ENCODE results near the gene ID1. TPM values are rescaled to one million over a fixed set of nuclear protein-coding genes. Genes with fewer than 3 reads are reported as not detected.

Gene ID1
- total and polyA plus RNA-seq, 2 of the 13 experiments (the other 11 are each of a cell fraction or from before 2014, with no cell fraction given) = 320 to 419 TPM

GRCh38 chr20:31569163-31570020, 35.7 kb upstream of the ID1 start (continued):
- TF ChIP-seq STAT6 (CRISPR knock-in tag; IDR thresholded peaks at IDR 0.05; ENCODE audit: borderline replicate concordance) = 0 out of 2 replicates have a peak, but pooled peaks have one; percentile 10
- no peak for TF ChIP-seq MTF1 (CRISPR knock-in tag; IDR thresholded peaks at IDR 0.05)
- TF ChIP-seq IKZF1 (IDR thresholded peaks at IDR 0.05) = no peak
- no peak for TF ChIP-seq ZNF569 (CRISPR knock-in tag; IDR thresholded peaks at IDR 0.05; ENCODE audit: borderline replicate concordance)
- no peak for TF ChIP-seq ZNF83 (CRISPR knock-in tag; IDR thresholded peaks at IDR 0.05; ENCODE audit: borderline replicate concordance)
- no peak for TF ChIP-seq HCFC1 (IDR thresholded peaks at IDR 0.05; ENCODE audit: low read depth, low read length)
- TF ChIP-seq ZBTB1 (CRISPR knock-in tag; IDR thresholded peaks at IDR 0.05; ENCODE audit: borderline replicate concordance) = no peak
- no peak for TF ChIP-seq ARID2 (CRISPR knock-in tag; IDR thresholded peaks at IDR 0.05; ENCODE audit: borderline replicate concordance)
- TF ChIP-seq, protein P1, sequence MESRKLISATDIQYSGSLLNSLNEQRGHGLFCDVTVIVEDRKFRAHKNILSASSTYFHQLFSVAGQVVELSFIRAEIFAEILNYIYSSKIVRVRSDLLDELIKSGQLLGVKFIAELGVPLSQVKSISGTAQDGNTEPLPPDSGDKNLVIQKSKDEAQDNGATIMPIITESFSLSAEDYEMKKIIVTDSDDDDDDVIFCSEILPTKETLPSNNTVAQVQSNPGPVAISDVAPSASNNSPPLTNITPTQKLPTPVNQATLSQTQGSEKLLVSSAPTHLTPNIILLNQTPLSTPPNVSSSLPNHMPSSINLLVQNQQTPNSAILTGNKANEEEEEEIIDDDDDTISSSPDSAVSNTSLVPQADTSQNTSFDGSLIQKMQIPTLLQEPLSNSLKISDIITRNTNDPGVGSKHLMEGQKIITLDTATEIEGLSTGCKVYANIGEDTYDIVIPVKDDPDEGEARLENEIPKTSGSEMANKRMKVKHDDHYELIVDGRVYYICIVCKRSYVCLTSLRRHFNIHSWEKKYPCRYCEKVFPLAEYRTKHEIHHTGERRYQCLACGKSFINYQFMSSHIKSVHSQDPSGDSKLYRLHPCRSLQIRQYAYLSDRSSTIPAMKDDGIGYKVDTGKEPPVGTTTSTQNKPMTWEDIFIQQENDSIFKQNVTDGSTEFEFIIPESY (CRISPR knock-in tag; IDR thresholded peaks at IDR 0.05) = 0 out of 2 replicates have a peak, but pooled peaks have one; percentile 39
- TF ChIP-seq ZNF761 (CRISPR knock-in tag; conservative IDR thresholded peaks at IDR 0.05) = peak; percentile 49; the same call in 1 of the 2 replicates
- no peak for TF ChIP-seq NBN (conservative IDR thresholded peaks at IDR 0.05)
- 0 out of 2 replicates have a peak, but pooled peaks have one; percentile 65 for TF ChIP-seq ZBTB8A (CRISPR knock-in tag; IDR thresholded peaks at IDR 0.05; ENCODE audit: borderline replicate concordance, low read depth)
- no peak for TF ChIP-seq PRDM4 (CRISPR knock-in tag; IDR thresholded peaks at IDR 0.05; ENCODE audit: borderline replicate concordance)
- TF ChIP-seq HNRNPK (IDR thresholded peaks at IDR 0.05; ENCODE audit: low read depth, low read length, poor library complexity, severe bottlenecking) = no peak
- TF ChIP-seq, protein P2, sequence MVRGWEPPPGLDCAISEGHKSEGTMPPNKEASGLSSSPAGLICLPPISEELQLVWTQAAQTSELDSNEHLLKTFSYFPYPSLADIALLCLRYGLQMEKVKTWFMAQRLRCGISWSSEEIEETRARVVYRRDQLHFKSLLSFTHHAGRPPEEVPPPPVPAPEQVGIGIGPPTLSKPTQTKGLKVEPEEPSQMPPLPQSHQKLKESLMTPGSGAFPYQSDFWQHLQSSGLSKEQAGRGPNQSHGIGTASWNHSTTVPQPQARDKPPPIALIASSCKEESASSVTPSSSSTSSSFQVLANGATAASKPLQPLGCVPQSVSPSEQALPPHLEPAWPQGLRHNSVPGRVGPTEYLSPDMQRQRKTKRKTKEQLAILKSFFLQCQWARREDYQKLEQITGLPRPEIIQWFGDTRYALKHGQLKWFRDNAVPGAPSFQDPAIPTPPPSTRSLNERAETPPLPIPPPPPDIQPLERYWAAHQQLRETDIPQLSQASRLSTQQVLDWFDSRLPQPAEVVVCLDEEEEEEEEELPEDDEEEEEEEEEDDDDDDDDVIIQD (CRISPR knock-in tag; IDR thresholded peaks at IDR 0.05; ENCODE audit: low read depth) = no peak
- TF ChIP-seq, protein P3, sequence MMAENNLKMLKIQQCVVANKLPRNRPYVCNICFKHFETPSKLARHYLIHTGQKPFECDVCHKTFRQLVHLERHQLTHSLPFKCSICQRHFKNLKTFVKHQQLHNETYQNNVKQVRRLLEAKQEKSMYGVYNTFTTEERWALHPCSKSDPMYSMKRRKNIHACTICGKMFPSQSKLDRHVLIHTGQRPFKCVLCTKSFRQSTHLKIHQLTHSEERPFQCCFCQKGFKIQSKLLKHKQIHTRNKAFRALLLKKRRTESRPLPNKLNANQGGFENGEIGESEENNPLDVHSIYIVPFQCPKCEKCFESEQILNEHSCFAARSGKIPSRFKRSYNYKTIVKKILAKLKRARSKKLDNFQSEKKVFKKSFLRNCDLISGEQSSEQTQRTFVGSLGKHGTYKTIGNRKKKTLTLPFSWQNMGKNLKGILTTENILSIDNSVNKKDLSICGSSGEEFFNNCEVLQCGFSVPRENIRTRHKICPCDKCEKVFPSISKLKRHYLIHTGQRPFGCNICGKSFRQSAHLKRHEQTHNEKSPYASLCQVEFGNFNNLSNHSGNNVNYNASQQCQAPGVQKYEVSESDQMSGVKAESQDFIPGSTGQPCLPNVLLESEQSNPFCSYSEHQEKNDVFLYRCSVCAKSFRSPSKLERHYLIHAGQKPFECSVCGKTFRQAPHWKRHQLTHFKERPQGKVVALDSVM (CRISPR knock-in tag; IDR thresholded peaks at IDR 0.05) = peak; percentile 34; the same call in 1 of the 2 replicates

Data from HepG2 (cell line).